A673 (cell line): ENCODE data around the gene MGP.

Experiments used
- EZH2 ChIP-seq: fragments of 200-600 bp; sonication (generic); IDR thresholded peaks from 2 replicates; pipeline ENCODE4 v1.6.1; 2017; ENCODE audit warnings: borderline replicate concordance, low read depth, mild to moderate bottlenecking, mixed read lengths, antibody characterized with exemption, low read length; ENCODE audit not compliant: poor library complexity, severe bottlenecking
- TF ChIP-seq, protein P1 (sequence below): fragments of 300-800, 200-600 bp; sonication (generic); conservative IDR thresholded peaks from 2 replicates; pipeline ENCODE4 v1.5.1; 2017; ENCODE audit warnings: low read depth, mild to moderate bottlenecking, antibody characterized with exemption, low read length, moderate library complexity, mixed read lengths

DNA sequence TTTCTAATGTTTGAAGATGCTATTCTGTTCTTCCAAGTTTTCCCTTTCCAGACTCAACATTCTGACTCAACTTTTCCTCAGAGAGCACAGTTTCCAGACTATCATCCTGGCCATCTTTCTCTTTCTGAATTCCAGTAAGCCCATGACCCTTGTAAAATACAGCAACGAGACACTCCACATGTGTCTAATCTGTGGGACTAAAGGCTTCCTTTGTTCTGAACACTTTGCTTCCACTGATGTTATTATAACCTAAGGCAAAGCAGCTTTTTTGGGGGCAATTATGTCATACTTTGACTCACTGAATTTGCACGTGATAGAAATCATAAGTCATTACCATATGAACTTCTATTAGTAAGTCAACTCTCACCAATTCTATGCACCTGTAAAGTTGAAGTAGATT, 36.0 kb downstream of the MGP start:
- TF ChIP-seq EZH2 = no peak
- TF ChIP-seq, protein P1, sequence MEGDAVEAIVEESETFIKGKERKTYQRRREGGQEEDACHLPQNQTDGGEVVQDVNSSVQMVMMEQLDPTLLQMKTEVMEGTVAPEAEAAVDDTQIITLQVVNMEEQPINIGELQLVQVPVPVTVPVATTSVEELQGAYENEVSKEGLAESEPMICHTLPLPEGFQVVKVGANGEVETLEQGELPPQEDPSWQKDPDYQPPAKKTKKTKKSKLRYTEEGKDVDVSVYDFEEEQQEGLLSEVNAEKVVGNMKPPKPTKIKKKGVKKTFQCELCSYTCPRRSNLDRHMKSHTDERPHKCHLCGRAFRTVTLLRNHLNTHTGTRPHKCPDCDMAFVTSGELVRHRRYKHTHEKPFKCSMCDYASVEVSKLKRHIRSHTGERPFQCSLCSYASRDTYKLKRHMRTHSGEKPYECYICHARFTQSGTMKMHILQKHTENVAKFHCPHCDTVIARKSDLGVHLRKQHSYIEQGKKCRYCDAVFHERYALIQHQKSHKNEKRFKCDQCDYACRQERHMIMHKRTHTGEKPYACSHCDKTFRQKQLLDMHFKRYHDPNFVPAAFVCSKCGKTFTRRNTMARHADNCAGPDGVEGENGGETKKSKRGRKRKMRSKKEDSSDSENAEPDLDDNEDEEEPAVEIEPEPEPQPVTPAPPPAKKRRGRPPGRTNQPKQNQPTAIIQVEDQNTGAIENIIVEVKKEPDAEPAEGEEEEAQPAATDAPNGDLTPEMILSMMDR = no peak
